Measurements from ENCODE around the gene MORF4L1. TPM values are rescaled to one million over a fixed set of nuclear protein-coding genes. Genes with fewer than 3 reads are reported as not detected.
"Not testable (repeated sequence)": the region's sequence is repeated elsewhere in the genome, so short reads cannot be mapped to it uniquely, and the experiment has no call there.

Gene MORF4L1, protein sequence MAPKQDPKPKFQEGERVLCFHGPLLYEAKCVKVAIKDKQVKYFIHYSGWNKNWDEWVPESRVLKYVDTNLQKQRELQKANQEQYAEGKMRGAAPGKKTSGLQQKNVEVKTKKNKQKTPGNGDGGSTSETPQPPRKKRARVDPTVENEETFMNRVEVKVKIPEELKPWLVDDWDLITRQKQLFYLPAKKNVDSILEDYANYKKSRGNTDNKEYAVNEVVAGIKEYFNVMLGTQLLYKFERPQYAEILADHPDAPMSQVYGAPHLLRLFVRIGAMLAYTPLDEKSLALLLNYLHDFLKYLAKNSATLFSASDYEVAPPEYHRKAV
- total RNA-seq (2014; rRNA removed; shearing (Covaris generic)): 225 and 272 TPM in 2 replicates

DNA sequence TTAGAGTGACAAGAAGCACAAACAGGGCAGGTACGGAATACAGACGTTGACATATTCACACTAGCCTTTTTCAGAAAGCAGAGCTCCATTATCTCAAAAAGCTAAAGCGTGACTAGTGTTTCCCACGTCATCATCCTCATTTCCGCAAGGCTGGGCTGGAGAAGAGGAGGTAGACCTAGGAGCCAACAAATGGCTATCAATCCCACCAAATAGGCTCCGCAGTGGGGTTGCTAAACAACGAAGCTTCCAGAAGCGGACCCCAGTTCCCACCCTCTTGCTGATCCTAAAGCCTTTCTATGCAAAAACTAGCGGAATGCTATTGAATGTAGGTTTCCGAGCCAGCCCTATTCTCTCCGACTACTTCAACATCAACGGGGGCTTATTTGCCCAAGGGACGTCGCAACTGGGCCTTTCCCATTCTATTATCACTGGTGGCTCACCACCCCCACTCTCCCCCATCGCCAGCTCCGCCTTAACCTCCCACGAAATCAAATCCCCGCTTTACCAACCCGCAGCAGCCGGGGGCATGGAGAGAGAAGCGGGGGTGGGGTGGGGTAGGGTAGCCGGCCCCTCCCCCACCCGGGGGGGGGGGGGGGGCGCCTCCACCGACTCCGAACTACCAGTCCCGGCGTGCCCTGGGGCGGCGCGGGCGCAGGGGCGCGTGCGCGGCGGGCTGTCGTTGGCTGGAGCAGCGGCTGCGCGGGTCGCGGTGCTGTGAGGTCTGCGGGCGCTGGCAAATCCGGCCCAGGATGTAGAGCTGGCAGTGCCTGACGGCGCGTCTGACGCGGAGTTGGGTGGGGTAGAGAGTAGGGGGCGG, at the start of gene MORF4L1:
TSS of gene MORF4L1 (plus strand) at position 736 of the 817 bp plus-strand sequence. CDS start 128 bp downstream, outside the sequence.
- DNase-seq (ENCODE audit: low read depth): peak; percentile 94

GRCh38 chr15:78828920-78829319, 43.8 kb upstream of the MORF4L1 start:
- DNase-seq (ENCODE audit: low read depth): no peak

DNA sequence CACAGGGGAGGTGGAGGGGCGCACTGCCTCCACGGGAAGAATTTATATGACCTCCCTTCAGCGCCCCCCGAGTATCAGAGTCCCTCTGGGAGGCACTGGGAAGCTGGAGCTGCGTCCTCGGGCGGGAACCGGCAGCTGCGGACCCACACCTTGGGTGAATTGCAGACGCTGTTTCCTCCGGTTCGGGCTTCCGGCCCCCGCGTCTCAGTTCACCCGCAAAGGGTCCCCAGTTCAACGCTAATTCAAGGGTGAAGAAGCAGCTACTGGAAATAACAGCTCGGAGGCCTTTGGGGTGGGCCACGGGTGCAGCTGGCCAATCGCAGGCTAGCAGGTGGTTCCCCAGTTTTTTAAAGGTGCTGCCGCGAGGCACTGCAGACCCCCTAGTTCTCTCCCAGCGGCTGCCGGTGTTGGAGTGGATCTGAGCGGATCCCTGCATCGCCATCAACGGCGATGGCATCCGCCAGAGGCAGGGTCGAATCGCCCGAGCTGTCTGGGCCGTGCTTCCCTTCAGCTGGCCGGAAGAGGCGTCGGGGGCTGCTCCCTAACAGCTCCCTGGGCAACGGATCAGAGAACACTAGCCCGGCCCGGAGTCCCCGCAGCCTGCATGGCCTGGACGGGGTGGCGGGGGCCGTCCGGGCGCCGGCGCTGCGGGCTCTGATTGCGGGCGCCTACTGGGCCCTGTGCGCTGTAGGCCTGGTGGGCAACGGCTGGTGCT, 42.0 kb upstream of the MORF4L1 start:
- no peak for DNase-seq (ENCODE audit: low read depth)

- no peak for DNase-seq (ENCODE audit: low read depth)
These were observed 41.2 kb upstream of the MORF4L1 start for GRCh38 chr15:78831229-78832207.

GRCh38 chr15:78836333-78836732, 36.4 kb upstream of the MORF4L1 start:
- no peak for DNase-seq (ENCODE audit: low read depth)

DNA sequence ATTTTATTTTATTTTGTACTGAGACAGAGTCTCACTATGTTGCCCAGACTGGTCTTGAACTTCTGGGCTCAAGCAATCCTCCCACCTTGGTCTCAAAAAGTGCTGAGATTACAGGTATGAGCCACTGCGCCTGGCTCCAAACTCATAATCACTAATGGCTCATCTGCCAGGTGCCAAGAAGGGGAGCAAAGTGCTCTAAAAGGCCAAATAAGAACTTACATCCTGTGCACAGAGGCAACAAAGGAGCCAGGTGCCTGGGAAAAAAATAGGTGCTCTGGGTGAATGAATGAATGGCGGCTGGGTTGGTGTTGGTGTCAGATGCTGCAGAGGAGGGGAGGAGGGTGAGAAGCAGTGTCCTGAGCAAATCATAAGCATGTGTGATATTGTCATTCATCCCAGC, 35.6 kb upstream of the MORF4L1 start:
- no peak for DNase-seq (ENCODE audit: low read depth)

DNA sequence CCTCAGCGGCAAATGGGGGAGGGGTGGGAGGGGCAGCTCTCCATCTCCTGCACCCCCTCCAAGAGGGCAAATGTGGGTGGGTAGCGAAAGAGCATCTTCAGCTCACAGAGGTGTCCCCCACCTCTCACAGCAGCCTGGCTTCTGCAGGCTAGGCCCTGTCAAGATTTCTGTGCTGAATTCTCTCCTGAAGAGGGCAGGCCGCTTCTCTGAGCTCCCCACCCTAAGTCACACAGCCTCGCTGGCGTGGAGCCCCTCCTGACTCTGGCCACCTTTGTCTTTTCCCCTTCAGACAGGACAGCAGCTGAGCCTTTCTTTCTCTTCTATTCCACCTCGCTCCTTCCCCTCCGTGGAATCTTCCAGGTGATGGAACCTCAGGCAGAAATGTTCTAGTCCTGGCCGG, 35.1 kb upstream of the MORF4L1 start:
- no peak for DNase-seq (ENCODE audit: low read depth)

GRCh38 chr15:78838489-78838888, 34.2 kb upstream of the MORF4L1 start:
- DNase-seq (ENCODE audit: low read depth): no peak

GRCh38 chr15:78839151-78839550, 33.5 kb upstream of the MORF4L1 start:
- not testable (repeated sequence) for DNase-seq (ENCODE audit: low read depth)

- DNase-seq (ENCODE audit: low read depth): peak; percentile 80
These were observed 31.9 kb upstream of the MORF4L1 start for GRCh38 chr15:78840661-78841375.

DNA sequence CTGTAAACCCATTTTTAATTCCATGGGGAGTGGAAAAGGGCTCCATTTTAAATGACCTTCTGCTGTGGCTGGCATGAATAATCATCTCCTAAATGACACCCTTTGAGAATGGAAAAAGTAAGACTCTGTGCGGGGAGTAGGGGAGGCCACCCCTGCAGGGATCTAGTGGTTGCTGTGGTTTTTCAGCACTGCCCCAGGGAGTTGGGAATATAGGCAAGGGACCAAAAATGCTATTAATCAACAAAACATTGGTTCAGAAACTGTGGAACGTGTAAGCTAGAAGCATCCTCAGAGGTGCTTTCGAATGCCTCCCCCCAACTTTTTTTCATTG, 31.3 kb upstream of the MORF4L1 start:
- DNase-seq (ENCODE audit: low read depth): peak; percentile 67

DNA sequence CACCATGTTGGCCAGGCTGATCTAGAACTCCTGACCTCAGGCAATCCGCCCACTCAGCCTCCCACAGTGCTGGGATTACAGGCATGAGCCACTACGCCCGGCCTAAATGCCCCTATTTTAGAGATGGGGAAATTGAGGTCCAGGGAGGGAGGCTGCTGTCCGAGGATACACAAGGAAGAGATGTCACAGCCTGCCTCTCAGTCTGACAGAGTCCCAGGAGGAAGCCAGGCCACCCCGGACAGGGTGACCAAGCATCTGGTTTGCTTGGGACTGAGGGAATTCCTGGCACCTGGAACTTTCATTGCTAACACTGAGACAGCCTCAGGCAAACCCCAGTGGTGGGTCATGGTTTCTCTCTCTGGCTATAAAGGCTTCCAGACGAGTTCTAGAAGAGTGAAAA, 30.8 kb upstream of the MORF4L1 start:
- DNase-seq (ENCODE audit: low read depth): peak; percentile 31

- DNase-seq (ENCODE audit: low read depth): no peak
These were observed 30.2 kb upstream of the MORF4L1 start for GRCh38 chr15:78842519-78842918.

GRCh38 chr15:78846906-78847305, 25.8 kb upstream of the MORF4L1 start:
- not testable (repeated sequence) for DNase-seq (ENCODE audit: low read depth)

GRCh38 chr15:78847387-78847906, 25.2 kb upstream of the MORF4L1 start:
- DNase-seq (ENCODE audit: low read depth): not testable (repeated sequence)

GRCh38 chr15:78850352-78850751, 22.3 kb upstream of the MORF4L1 start:
- no peak for DNase-seq (ENCODE audit: low read depth)

DNA sequence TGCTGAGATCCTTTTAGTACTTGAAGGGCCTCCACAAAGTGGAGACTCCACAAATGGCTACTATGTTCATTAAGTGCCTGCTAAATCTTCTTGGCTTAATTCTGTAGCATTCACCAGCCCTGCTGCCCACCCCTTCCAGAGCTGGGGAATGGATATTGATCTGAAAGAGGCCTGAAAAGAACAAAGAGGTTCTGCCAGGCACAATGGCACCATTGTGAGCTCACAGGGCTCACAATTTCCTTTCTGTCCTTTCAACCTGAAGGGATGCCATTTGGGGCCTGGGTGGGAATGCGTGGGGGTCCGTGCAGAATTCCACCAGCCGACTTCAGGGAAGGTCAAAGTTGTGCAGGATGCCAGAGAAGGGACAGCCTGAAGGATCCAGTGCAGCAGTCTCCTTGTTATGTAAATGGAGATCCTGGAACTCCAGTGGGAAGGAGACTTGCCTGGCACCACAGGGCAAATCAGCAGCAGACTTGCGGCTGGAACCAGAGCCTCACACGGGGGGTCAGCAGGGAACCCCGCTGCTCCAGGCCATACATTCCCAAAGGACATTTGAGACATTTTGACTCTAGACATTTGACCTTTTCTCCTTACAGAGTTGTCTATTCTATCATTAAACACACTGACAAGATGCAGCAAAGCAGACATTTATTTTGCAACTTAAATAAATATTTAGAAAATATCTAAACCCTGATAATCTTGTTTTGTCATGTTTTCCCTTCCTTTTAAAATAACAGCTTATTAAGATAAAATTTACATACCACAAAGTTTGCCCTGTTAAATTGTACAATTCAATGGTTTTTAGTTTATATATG, 21.5 kb upstream of the MORF4L1 start:
- no peak for DNase-seq (ENCODE audit: low read depth)

- DNase-seq (ENCODE audit: low read depth): no peak
These were observed 19.2 kb upstream of the MORF4L1 start for GRCh38 chr15:78853500-78853899.

DNA sequence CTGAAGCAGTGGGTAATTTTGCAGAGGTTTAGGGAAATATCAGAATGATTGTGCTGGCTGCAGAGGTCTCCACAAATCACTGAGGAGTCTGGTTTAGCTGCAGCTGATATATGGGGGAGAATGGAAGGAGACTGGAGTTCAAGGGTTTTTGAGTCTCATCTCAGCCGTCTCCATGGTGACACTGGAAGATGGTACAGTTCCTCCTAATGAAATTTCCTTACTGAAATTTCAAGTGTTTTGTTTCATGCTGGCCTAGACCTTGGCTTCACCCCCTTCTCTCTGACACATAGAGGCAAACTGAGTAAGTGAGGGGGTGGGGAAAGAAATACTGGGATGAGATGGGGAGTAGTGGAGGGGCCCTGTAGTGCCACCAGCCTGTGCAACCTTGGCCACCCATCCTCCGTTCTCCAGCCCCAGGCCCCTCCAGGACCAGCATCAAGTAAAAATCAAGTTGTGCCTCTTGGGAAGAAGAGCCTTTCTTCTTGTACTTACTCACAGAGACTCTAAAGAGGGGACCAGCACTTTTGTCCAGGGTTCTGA, 17.8 kb upstream of the MORF4L1 start:
- no peak for DNase-seq (ENCODE audit: low read depth)
